Thyroid gland (tissue), 4 donors: ENCODE measurements around the gene GH2. TPM values are rescaled to one million over a fixed set of nuclear protein-coding genes. Genes with fewer than 3 reads are reported as not detected.
A peak's percentile ranks its signal among the peaks of the same experiment; 100 is the strongest.

ENCODE experiments used
- DNase-seq, 2 donors: peaks; one replicate each; pipeline ENCODE4 v3.0.0-alpha.2; 2019
- H3K27ac ChIP-seq, 3 donors: fragments of 200-600 bp; sonication (generic); 1 replicate in 2 of 3; 2 replicates in 1 of 3; pipeline ENCODE4 v1.5.1; 2016 to 2019; ENCODE audit warnings: mild to moderate bottlenecking in 1 of 3, moderate library complexity in 1 of 3
- H3K27me3 ChIP-seq: fragments of 200-600 bp; sonication (generic); one replicate; pipeline ENCODE4 v1.5.1; 2019
- H3K36me3 ChIP-seq, 2 donors: fragments of 200-600 bp; sonication (generic); one replicate each; pipeline ENCODE4 v1.5.1; 2016 to 2019
- H3K4me1 ChIP-seq, 2 donors: fragments of 200-600 bp; sonication (generic); one replicate each; pipeline ENCODE4 v1.5.1; 2017 to 2019
- H3K4me3 ChIP-seq, 3 donors: fragments of 200-600 bp; sonication (generic); replicated peaks in 1 of 3; 1 replicate in 2 of 3; 2 replicates in 1 of 3; pipeline ENCODE4 v1.5.1; 2016; ENCODE audit warnings: mild to moderate bottlenecking in 1 of 3
- H3K9me3 ChIP-seq: fragments of 200-600 bp; sonication (generic); one replicate; pipeline ENCODE4 v1.5.1; 2017
- POLR2A ChIP-seq, 2 donors: fragments of 450-650 bp; IDR thresholded peaks; one replicate each; pipeline ENCODE4 v1.6.1; 2017; ENCODE audit warnings: antibody characterized with exemption in 2 of 2, mild to moderate bottlenecking in 2 of 2, moderate library complexity in 1 of 2
- WGBS, 2 donors: methylation state at CpG; one replicate each; pipeline ENCODE4 v1.1.5; 2017; 5-methylcytosine and 5-hydroxymethylcytosine counted together
- intact Hi-C: fragments of 100-400 bp; cut with DNase I; formaldehyde crosslinking; loops from one replicate; pipeline ENCODE4 v1.15.1; 2023
- total RNA-seq, 4 donors: library from RNA; depleted of rRNA; stranded (reverse); fragments of >200 nt; gene quantifications; one replicate each; pipeline ENCODE4 v1.2.3, GENCODE V29; 2016
- TF ChIP-seq, protein P1 (sequence below), 6 experiments: fragments of 200-600 bp in 3 of 6; fragments of 450-650 bp in 3 of 6; sonication (generic) in 3 of 6; IDR thresholded peaks; one replicate each; pipeline ENCODE4 v1.5.1; 2016 to 2019; ENCODE audit warnings: antibody characterized with exemption in 6 of 6, mild to moderate bottlenecking in 2 of 6, inconsistent platforms in 1 of 6, moderate library complexity in 1 of 6

GH2 gene
- total RNA-seq, 4 donors from 2014 or later = not detected

DNA sequence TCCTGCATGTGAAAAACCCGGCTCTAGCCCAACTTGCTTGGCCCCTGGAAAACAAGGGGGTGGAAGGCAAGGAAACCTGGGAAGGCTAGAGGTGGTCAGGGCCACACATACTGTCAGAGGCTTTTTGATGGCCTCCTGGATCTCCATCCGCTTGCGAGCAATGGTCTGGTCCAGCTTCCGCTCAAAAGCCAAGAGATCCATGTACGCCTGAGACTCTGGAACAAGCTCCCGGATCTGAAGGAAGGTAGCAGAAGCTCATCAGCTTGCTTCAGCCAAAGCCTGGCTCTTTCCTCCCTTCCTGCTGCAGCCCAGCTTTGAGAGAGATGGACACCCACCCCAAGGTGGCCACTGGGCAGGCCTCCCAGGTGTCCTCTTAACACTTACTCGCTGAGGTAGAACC is 44.9 kb downstream of the GH2 start:
- Histone ChIP-seq H3K4me3 (no peak overlapping the region), H3K4me1 (peaks cover 48 to 58% of the 10 kb centered on the region in 2 donors), H3K36me3 (peaks cover 44 to 48% of the 10 kb centered on the region in 2 donors), H3K9me3 (no peaks in the 10 kb centered on the region), H3K27ac (peak overlapping the region in 2 of 3 donors; percentile 76 to 82), H3K27me3 (no peaks in the 10 kb centered on the region)
- TF ChIP-seq POLR2A (IDR thresholded peaks at IDR 0.05) = no peak
- TF ChIP-seq, protein P1, sequence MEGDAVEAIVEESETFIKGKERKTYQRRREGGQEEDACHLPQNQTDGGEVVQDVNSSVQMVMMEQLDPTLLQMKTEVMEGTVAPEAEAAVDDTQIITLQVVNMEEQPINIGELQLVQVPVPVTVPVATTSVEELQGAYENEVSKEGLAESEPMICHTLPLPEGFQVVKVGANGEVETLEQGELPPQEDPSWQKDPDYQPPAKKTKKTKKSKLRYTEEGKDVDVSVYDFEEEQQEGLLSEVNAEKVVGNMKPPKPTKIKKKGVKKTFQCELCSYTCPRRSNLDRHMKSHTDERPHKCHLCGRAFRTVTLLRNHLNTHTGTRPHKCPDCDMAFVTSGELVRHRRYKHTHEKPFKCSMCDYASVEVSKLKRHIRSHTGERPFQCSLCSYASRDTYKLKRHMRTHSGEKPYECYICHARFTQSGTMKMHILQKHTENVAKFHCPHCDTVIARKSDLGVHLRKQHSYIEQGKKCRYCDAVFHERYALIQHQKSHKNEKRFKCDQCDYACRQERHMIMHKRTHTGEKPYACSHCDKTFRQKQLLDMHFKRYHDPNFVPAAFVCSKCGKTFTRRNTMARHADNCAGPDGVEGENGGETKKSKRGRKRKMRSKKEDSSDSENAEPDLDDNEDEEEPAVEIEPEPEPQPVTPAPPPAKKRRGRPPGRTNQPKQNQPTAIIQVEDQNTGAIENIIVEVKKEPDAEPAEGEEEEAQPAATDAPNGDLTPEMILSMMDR (IDR thresholded peaks at IDR 0.05) = no peak
- WGBS, 2 donors = 90 to 97% methylated on average over 6 to 7 of the region's 7 CpGs
- no peak for DNase-seq
- intact Hi-C loops = loop anchor here (5.0 kb wide), 1 partner anchor 65 kb away; the partner anchor contains the start of genes CCDC47 and DDX42

DNA sequence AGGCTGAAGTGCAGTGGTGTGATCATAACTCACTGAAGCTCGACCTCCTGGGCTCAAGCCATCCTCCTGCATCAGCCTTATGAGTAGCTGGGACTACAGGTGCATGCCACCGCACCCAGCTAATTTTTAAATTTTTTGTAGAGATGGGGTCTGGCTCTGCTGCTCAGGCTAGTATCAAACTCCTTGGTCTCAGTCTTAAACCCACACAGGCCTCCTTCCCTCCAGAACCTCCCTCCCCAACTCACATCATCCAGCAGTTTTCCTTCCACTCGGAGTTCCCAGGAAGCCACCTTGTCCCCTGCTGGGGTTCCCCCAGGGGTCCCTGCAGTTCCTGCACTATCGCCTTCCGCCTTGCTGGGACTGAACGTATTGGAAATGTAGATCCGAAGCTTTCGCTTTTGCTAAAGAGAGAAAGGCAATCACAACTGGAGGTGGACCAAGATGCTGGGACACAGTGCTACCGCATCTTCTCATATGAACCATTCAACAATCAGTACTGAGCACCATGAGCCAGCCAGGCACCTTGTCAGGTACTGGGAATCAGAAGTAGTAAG is 46.5 kb downstream of the GH2 start:
- Histone ChIP-seq H3K36me3 (peaks cover 59 to 64% of the 10 kb centered on the region in 2 donors), H3K4me3 (no peak overlapping the region), H3K27me3 (no peaks in the 10 kb centered on the region), H3K27ac (peak overlapping the region; percentile 24 to 60 (median 56)), H3K4me1 (peaks cover 33 to 44% of the 10 kb centered on the region in 2 donors), H3K9me3 (no peaks in the 10 kb centered on the region)
- TF ChIP-seq, protein P1 (IDR thresholded peaks at IDR 0.05) = peak in 1 of 6 experiments; percentile 0
- no peak for TF ChIP-seq POLR2A (IDR thresholded peaks at IDR 0.05)
- intact Hi-C loops = loop anchor here (5.0 kb wide), 1 partner anchor 63 kb away; the partner anchor contains the start of genes CCDC47 and DDX42
- 83 to 86% methylated on average over 9 of the region's 9 CpGs for WGBS, 2 donors
- no peak for DNase-seq

DNA sequence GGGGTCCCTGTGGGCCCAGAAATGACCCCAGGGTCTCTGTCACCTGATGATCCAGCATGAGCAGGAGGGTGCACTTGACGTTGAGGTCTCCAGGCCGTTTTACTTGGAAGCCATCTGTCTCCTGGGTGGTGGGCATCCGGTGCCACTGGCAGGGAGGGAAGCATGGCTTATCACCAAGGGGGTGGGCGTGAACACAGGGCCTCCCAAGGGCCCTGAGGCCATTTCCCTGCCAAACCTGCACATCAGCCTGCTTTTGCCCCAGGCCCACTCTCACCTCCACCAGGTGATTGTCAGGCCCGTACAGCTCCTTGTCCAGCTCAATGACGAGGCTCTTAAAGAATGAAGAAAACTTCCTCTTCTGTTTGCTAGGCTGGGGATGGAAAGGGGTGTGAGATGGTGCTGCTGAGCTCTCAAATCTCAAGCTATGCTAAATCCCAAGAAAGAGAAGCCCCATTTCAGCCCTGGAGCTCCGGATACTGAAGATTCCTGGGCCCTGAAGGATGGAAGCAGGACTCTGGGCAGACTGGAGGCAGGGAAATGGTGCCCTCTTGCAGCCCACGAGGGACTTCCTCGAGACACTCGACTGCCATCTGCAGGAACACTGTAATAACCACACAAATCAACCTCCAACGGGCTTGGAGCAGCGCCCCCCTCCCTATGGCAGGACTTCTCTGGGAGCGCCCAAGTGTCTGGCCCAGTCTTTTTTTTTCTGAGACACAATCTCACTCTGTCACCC is 47.1 kb downstream of the GH2 start:
- TF ChIP-seq POLR2A (IDR thresholded peaks at IDR 0.05) = no peak
- TF ChIP-seq, protein P1 (IDR thresholded peaks at IDR 0.05) = peak in 5 of 6 experiments; percentile 30 to 62 (median 44)
- H3K9me3 ChIP-seq = no peaks in the 10 kb centered on the region
- 40 to 50% methylated on average over 10 to 13 of the region's 13 CpGs for WGBS, 2 donors
- intact Hi-C loops = loop anchor here (5.0 kb wide), 1 partner anchor 62 kb away; the partner anchor contains the start of genes CCDC47 and DDX42
- peaks cover 66 to 70% of the 10 kb centered on the region in 2 donors for H3K36me3 ChIP-seq
- H3K27me3 ChIP-seq = no peaks in the 10 kb centered on the region
- H3K27ac ChIP-seq = peak overlapping the region; percentile 24 to 56 (median 33)
- peak; percentile 88 to 89 for DNase-seq
- H3K4me3 ChIP-seq = no peak overlapping the region
- peaks cover 27 to 37% of the 10 kb centered on the region in 2 donors for H3K4me1 ChIP-seq

DNA sequence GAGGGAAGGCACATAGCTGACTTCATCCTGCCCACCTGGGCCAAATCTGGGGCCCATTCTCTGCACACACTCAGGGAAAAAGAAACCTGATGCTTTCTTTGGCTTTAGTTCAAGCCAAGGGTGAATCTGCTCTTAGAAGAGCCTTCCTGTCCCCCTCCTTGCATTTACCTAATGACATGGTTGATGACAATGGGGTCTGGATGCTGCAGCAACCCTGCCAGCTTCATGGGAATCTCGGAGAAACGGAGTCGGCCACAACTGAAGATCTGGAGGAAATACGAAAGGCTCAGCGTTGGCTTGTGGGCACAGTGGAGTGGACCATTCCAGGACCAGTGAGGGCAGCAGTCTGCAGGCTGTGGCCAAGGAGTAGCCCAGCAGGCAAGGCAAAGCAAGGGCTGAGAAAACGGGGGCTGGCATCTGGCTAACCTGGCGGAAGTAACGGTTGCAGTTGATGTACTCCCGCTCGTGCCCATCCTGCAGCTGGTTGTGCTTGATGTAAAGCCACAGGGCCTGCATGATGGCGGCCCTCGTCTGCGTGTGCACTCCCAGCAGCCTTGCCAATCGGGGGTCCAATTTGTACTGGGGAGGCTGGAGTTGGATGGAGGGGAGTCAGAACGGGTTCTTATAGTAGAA is 47.9 kb downstream of the GH2 start:
- TF ChIP-seq POLR2A (IDR thresholded peaks at IDR 0.05) = no peak
- TF ChIP-seq, protein P1 (IDR thresholded peaks at IDR 0.05) = no peak
- Histone ChIP-seq H3K4me1 (peaks cover 19 to 34% of the 10 kb centered on the region in 2 donors), H3K27me3 (no peaks in the 10 kb centered on the region), H3K9me3 (no peaks in the 10 kb centered on the region), H3K4me3 (no peak overlapping the region), H3K36me3 (peaks cover 69 to 74% of the 10 kb centered on the region in 2 donors), H3K27ac (no peak overlapping the region)
- intact Hi-C loops = no loop called here
- WGBS, 2 donors = 94 to 95% methylated on average over 15 of the region's 15 CpGs
- DNase-seq = no peak
